H9 (cell line): ENCODE measurements around the gene MRPS23. TPM values are rescaled to one million over a fixed set of nuclear protein-coding genes. Genes with fewer than 3 reads are reported as not detected.

Experiments
- DNase-seq: peaks from one replicate; pipeline ENCODE4 v3.0.0-alpha.2; 2017
- H2AFZ ChIP-seq: one replicate; pipeline ENCODE4 v1.6.1; 2013; ENCODE audit warnings: mild to moderate bottlenecking, low read length, control low read depth, moderate library complexity
- H2AK5ac ChIP-seq: 2 replicates; pipeline ENCODE4 v1.6.1; 2013; ENCODE audit warnings: low read length, control low read depth, mixed read lengths; ENCODE audit not compliant: insufficient read length
- H2BK120ac ChIP-seq: one replicate; pipeline ENCODE4 v1.6.1; 2013; ENCODE audit warnings: low read depth, mild to moderate bottlenecking, low read length, control low read depth, inconsistent platforms; ENCODE audit not compliant: poor library complexity, severe bottlenecking
- H2BK12ac ChIP-seq: 2 replicates; pipeline ENCODE4 v1.6.1; 2013; ENCODE audit warnings: low read length, control low read depth, mixed read lengths, low read depth; ENCODE audit not compliant: insufficient read length
- H2BK15ac ChIP-seq: 2 replicates; pipeline ENCODE4 v1.6.1; 2013; ENCODE audit warnings: low read depth, low read length, control low read depth
- H2BK20ac ChIP-seq: one replicate; pipeline ENCODE4 v1.6.1; 2013; ENCODE audit warnings: low read depth, mild to moderate bottlenecking, low read length, control low read depth, inconsistent platforms; ENCODE audit not compliant: poor library complexity, severe bottlenecking
- H2BK5ac ChIP-seq: 2 replicates; pipeline ENCODE4 v1.6.1; 2013; ENCODE audit warnings: low read length, control low read depth, mixed read lengths; ENCODE audit not compliant: insufficient read length
- H3K14ac ChIP-seq: 2 replicates; pipeline ENCODE4 v1.6.1; 2013; ENCODE audit warnings: low read length, control low read depth; ENCODE audit not compliant: insufficient read depth
- H3K18ac ChIP-seq: 2 replicates; pipeline ENCODE4 v1.6.1; 2013; ENCODE audit warnings: low read depth, mild to moderate bottlenecking, mixed read lengths, low read length, control low read depth; ENCODE audit not compliant: insufficient read length
- H3K23ac ChIP-seq: 2 replicates; pipeline ENCODE4 v1.6.1; 2013; ENCODE audit warnings: low read length, control low read depth, mixed read lengths, low read depth; ENCODE audit not compliant: insufficient read length
- H3K23me2 ChIP-seq: 2 replicates; pipeline ENCODE4 v1.6.1; 2013; ENCODE audit warnings: low read depth, mild to moderate bottlenecking, mixed read lengths, low read length, control low read depth; ENCODE audit not compliant: insufficient read length, poor library complexity, severe bottlenecking
- H3K27ac ChIP-seq: 2 replicates; pipeline ENCODE4 v1.5.1; 2013; ENCODE audit warnings: low read length, control low read depth, mixed read lengths, low read depth; ENCODE audit not compliant: insufficient read length
- H3K27me3 ChIP-seq: 2 replicates; pipeline ENCODE4 v1.6.1; 2013; ENCODE audit warnings: low read length, control low read depth, inconsistent platforms; ENCODE audit not compliant: insufficient read depth
- H3K4ac ChIP-seq: 2 replicates; pipeline ENCODE4 v1.6.1; 2013; ENCODE audit warnings: low read depth, mild to moderate bottlenecking, control low read depth, inconsistent platforms, low read length, moderate library complexity
- H3K4me1 ChIP-seq: 2 replicates; pipeline ENCODE4 v1.6.1; 2013; ENCODE audit warnings: low read length, control low read depth, inconsistent platforms; ENCODE audit not compliant: insufficient read depth
- H3K4me2 ChIP-seq: 2 replicates; pipeline ENCODE4 v1.6.1; 2013; ENCODE audit warnings: low read length, control low read depth, mixed read lengths; ENCODE audit not compliant: insufficient read length, insufficient read depth
- H3K56ac ChIP-seq: 2 replicates; pipeline ENCODE4 v1.6.1; 2013; ENCODE audit warnings: low read depth, mild to moderate bottlenecking, mixed read lengths, low read length, control low read depth; ENCODE audit not compliant: insufficient read length
- H3K79me1 ChIP-seq: 2 replicates; pipeline ENCODE4 v1.6.1; 2013; ENCODE audit warnings: low read depth, mild to moderate bottlenecking, moderate library complexity, low read length, control low read depth, inconsistent platforms; ENCODE audit not compliant: insufficient read depth, poor library complexity, severe bottlenecking
- H3K79me2 ChIP-seq: 2 replicates; pipeline ENCODE4 v1.6.1; 2013; ENCODE audit warnings: low read length, control low read depth, inconsistent platforms; ENCODE audit not compliant: insufficient read depth
- H3K9ac ChIP-seq: 2 replicates; pipeline ENCODE4 v1.6.1; 2013; ENCODE audit warnings: low read length, control low read depth, mixed read lengths; ENCODE audit not compliant: insufficient read length; ENCODE audit errors: extremely low read depth
- H3K9me3 ChIP-seq: one replicate; pipeline ENCODE4 v1.6.1; 2013; ENCODE audit warnings: low read depth, low read length, inconsistent platforms; ENCODE audit not compliant: control insufficient read depth
- H3T11ph ChIP-seq: one replicate; pipeline ENCODE4 v1.6.1; 2013; ENCODE audit warnings: mild to moderate bottlenecking, low read length, control low read depth, inconsistent platforms
- H4K20me1 ChIP-seq: one replicate; pipeline ENCODE4 v1.6.1; 2013; ENCODE audit not compliant: control insufficient read depth, insufficient read length, insufficient read depth
- H4K5ac ChIP-seq: 2 replicates; pipeline ENCODE4 v1.6.1; 2013; ENCODE audit warnings: low read depth, mild to moderate bottlenecking, mixed read lengths, low read length, control low read depth; ENCODE audit not compliant: insufficient read length
- H4K8ac ChIP-seq: replicated peaks from 2 replicates; pipeline ENCODE4 v1.6.1; 2013; ENCODE audit warnings: low read length, control low read depth, mixed read lengths, low read depth; ENCODE audit not compliant: insufficient read length
- H4K91ac ChIP-seq: 2 replicates; pipeline ENCODE4 v1.6.1; 2013; ENCODE audit warnings: low read depth, mild to moderate bottlenecking, moderate library complexity, mixed read lengths, low read length, control low read depth; ENCODE audit not compliant: insufficient read length
- H3K27ac Mint-ChIP-seq, 3 experiments: 2 replicates in 2 of 3; 3 replicates in 1 of 3; pipeline ENCODE4 v1.8.0; 2020 to 2021; ENCODE audit warnings: mixed read lengths in 3 of 3, mild to moderate bottlenecking in 1 of 3, moderate library complexity in 1 of 3
- H3K27me3 Mint-ChIP-seq: 2 replicates; pipeline ENCODE4 v1.8.0; 2021; ENCODE audit warnings: low read depth, mild to moderate bottlenecking, moderate library complexity, mixed read lengths
- H3K36me3 Mint-ChIP-seq, 3 experiments: 2 replicates in 2 of 3; 3 replicates in 1 of 3; pipeline ENCODE4 v1.8.0; 2020 to 2021; ENCODE audit warnings: low read depth in 3 of 3, mixed read lengths in 3 of 3; ENCODE audit not compliant: insufficient read depth in 1 of 3
- H3K4me1 Mint-ChIP-seq, 2 experiments: 2 replicates each; pipeline ENCODE4 v1.8.0; 2020; ENCODE audit warnings: mixed read lengths in 2 of 2
- H3K4me3 Mint-ChIP-seq, 2 experiments: 2 replicates in 1 of 2; 3 replicates in 1 of 2; pipeline ENCODE4 v1.8.0; 2020 to 2021; ENCODE audit warnings: mild to moderate bottlenecking in 2 of 2, mixed read lengths in 2 of 2, moderate library complexity in 1 of 2
- H3K9me3 Mint-ChIP-seq, 2 experiments: 2 replicates in 1 of 2; 3 replicates in 1 of 2; pipeline ENCODE4 v1.8.0; 2020; ENCODE audit warnings: mild to moderate bottlenecking in 2 of 2, mixed read lengths in 2 of 2, moderate library complexity in 1 of 2
- WGBS: extraction: QIAGEN DNeasy Blood & Tissue Kit; methylation state at CpG from one replicate; pipeline ENCODE4 v1.1.7; 2013; ENCODE audit warnings: missing lambda C conversion rate, low lambda C conversion rate, mixed read lengths; ENCODE audit not compliant: insufficient read length; ENCODE audit errors: extremely low coverage; 5-methylcytosine and 5-hydroxymethylcytosine counted together
- total RNA-seq: library from RNA; stranded (reverse); gene quantifications from 2 replicates; pipeline ENCODE4 v1.2.1, GENCODE V29; 2021
- TF ChIP-seq, protein P1 (sequence below): fragments of 200-600 bp; sonication (generic); conservative IDR thresholded peaks from 3 replicates; pipeline ENCODE4 v1.8.0; 2021; ENCODE audit warnings: antibody characterized with exemption, mild to moderate bottlenecking

MRPS23 gene
- total RNA-seq, 1 experiment from 2014 or later = 62.0 TPM

DNA sequence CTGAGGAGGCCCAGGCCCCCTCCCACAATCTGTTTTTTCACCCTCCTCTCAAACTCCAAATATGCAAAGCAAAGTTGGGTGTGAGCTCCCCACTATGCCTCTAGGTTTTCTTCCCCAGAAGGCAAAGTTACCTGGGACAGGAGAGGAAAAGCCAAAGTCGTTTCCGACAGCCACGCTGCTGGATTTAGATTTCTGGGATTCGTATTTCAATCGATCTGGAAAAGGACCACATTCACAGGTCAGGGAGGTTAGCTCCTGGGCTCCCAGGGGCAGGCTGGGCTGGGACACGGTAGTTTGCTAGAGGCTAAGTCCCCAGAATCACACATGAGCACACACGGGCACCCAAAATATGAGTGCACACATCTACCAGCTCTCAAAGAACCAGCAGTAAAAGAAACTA is 21.3 kb upstream of the MRPS23 start:
- no peak overlapping the region for H4K8ac ChIP-seq
- no peak overlapping the region for H3K23ac ChIP-seq
- H2AK5ac ChIP-seq = no peak overlapping the region
- H4K91ac ChIP-seq = no peak overlapping the region
- no peak for DNase-seq
- Mint-ChIP-seq H3K4me1 (peaks cover 54 to 56% of the 10 kb centered on the region in 2 experiments), H3K4me3 (no peak overlapping the region; a peak in 1 of 5 replicates), H3K27ac (no peak overlapping the region; a peak in 1 of 7 replicates), H3K9me3 (no peaks in the 10 kb centered on the region), H3K36me3 (peaks cover 4 to 13% (median 9%) of the 10 kb centered on the region in 3 experiments; a peak in 3 of 7 replicates), H3K27me3 (peaks cover 42% of the 10 kb centered on the region)
- peaks cover under 1% of the 10 kb centered on the region for H4K20me1 ChIP-seq
- no peak overlapping the region for H4K5ac ChIP-seq
- no peak overlapping the region for H3K56ac ChIP-seq
- H3T11ph ChIP-seq = no peak overlapping the region
- no peak overlapping the region for H3K14ac ChIP-seq
- H2BK5ac ChIP-seq = no peak overlapping the region
- no peaks in the 10 kb centered on the region for H3K79me2 ChIP-seq
- no peak overlapping the region for H3K4me2 ChIP-seq
- WGBS = no CpG with 5 or more reads among the region's 7 CpGs
- no peak overlapping the region for H3K9ac ChIP-seq
- H3K23me2 ChIP-seq = peaks cover under 1% of the 10 kb centered on the region
- H3K27ac ChIP-seq = no peak overlapping the region
- no peak overlapping the region for H2AFZ ChIP-seq
- H2BK15ac ChIP-seq = no peak overlapping the region
- H2BK12ac ChIP-seq = no peak overlapping the region
- no peaks in the 10 kb centered on the region; the same call in 1 of the 2 replicates for H3K27me3 ChIP-seq
- H3K9me3 ChIP-seq = no peaks in the 10 kb centered on the region
- H3K4ac ChIP-seq = no peak overlapping the region
- H3K18ac ChIP-seq = no peak overlapping the region
- TF ChIP-seq, protein P1, sequence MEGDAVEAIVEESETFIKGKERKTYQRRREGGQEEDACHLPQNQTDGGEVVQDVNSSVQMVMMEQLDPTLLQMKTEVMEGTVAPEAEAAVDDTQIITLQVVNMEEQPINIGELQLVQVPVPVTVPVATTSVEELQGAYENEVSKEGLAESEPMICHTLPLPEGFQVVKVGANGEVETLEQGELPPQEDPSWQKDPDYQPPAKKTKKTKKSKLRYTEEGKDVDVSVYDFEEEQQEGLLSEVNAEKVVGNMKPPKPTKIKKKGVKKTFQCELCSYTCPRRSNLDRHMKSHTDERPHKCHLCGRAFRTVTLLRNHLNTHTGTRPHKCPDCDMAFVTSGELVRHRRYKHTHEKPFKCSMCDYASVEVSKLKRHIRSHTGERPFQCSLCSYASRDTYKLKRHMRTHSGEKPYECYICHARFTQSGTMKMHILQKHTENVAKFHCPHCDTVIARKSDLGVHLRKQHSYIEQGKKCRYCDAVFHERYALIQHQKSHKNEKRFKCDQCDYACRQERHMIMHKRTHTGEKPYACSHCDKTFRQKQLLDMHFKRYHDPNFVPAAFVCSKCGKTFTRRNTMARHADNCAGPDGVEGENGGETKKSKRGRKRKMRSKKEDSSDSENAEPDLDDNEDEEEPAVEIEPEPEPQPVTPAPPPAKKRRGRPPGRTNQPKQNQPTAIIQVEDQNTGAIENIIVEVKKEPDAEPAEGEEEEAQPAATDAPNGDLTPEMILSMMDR = no peak
- H2BK120ac ChIP-seq = no peak overlapping the region
- H2BK20ac ChIP-seq = no peak overlapping the region
- no peaks in the 10 kb centered on the region for H3K79me1 ChIP-seq
- peaks cover 18% of the 10 kb centered on the region; the same call in 1 of the 2 replicates for H3K4me1 ChIP-seq
